ENCODE results near the gene KLRB1. TPM values are rescaled to one million over a fixed set of nuclear protein-coding genes. Genes with fewer than 3 reads are reported as not detected.
"Not testable (repeated sequence)": the region's sequence is repeated elsewhere in the genome, so short reads cannot be mapped to it uniquely, and the experiment has no call there.

KLRB1 gene
- total and polyA plus RNA-seq, 8 donors = 0.50 to 4.9 (median 1.8) TPM; not detected in 3

DNA sequence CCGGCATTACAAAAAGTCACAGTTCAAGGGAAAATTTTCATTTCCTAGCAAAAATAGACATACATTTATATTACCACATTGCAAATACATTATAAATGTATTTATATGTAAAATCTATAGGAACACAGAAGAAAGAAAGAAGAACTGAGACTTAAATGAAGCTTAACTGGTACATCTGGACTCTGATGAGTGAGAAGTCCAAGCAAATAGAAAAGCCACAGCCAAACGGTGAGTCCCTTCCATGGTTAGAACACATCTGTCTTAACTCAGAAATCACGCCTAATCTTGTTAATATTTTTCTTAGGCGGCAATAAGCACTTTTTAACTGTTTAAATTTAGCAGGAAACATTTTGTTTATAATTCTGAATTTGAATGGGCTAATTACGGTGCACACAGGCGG, 9.4 kb upstream of the KLRB1 start:
- Histone ChIP-seq H3K9me3 (no peaks in the 10 kb centered on the region), H3K27me3 (no peaks in the 10 kb centered on the region), H3K4me1 (no peaks in the 10 kb centered on the region), H3K36me3 (no peaks in the 10 kb centered on the region), H3K27ac (no peak overlapping the region), H3K4me3 (no peak overlapping the region)
- TF ChIP-seq EP300 (IDR thresholded peaks at IDR 0.05) (no peak), POLR2AphosphoS5 (IDR thresholded peaks at IDR 0.05) (no peak), POLR2A (IDR thresholded peaks at IDR 0.05) (no peak)
- TF ChIP-seq, protein P1, sequence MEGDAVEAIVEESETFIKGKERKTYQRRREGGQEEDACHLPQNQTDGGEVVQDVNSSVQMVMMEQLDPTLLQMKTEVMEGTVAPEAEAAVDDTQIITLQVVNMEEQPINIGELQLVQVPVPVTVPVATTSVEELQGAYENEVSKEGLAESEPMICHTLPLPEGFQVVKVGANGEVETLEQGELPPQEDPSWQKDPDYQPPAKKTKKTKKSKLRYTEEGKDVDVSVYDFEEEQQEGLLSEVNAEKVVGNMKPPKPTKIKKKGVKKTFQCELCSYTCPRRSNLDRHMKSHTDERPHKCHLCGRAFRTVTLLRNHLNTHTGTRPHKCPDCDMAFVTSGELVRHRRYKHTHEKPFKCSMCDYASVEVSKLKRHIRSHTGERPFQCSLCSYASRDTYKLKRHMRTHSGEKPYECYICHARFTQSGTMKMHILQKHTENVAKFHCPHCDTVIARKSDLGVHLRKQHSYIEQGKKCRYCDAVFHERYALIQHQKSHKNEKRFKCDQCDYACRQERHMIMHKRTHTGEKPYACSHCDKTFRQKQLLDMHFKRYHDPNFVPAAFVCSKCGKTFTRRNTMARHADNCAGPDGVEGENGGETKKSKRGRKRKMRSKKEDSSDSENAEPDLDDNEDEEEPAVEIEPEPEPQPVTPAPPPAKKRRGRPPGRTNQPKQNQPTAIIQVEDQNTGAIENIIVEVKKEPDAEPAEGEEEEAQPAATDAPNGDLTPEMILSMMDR (IDR thresholded peaks at IDR 0.05) = no peak
- 76 to 84% (median 80%) methylated on average over 6 of the region's 6 CpGs for WGBS, 5 donors
- intact Hi-C loops (cut with DNase I; ENCODE audit: low total_unique reads) = no loop called here
- no peak for DNase-seq

DNA sequence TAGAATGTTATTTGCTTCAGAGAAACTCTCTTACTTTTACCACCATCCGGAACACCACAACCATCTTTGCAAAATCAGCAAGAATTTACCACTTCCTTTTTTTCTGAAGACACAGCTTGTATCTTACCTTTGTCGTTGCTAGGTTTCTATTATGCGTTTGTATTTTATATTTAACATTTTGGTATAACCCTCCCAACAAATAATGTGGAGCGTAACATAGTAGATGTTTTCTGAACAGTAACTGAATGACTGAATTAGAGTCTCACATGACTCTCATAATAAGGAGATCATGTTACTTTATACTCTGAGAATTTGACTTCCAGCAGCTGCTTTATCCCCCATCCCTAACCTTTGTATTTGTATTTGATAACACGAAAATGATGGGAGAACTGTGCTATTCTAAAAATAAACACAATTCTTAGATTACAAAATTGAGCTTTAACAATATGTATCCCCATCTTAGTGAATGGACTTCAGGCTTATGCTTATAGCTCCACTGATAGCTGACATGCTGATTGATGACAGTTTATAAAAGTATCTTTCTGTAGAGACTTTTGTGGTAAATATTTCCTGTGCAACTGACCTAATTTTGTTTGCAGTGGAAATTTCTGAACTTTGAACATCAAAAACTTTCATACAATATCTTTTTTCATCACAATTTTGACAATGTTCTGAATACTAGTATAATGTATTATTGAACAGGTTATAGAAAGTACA, 7.9 kb upstream of the KLRB1 start:
- Histone ChIP-seq H3K36me3 (no peaks in the 10 kb centered on the region), H3K27ac (peak overlapping the region in 2 of 5 donors; percentile 14 to 60), H3K4me1 (no peaks in the 10 kb centered on the region), H3K9me3 (peaks cover 0 to 5% (median 2%) of the 10 kb centered on the region in 4 donors), H3K27me3 (no peaks in the 10 kb centered on the region), H3K4me3 (no peak overlapping the region)
- TF ChIP-seq POLR2AphosphoS5 (IDR thresholded peaks at IDR 0.05) = no peak
- TF ChIP-seq, protein P1 (IDR thresholded peaks at IDR 0.05) = no peak
- no peak for TF ChIP-seq POLR2A (IDR thresholded peaks at IDR 0.05)
- no peak for TF ChIP-seq EP300 (IDR thresholded peaks at IDR 0.05)
- DNase-seq = peak in 1 of 2 donors; percentile 34
- intact Hi-C loops (cut with DNase I; ENCODE audit: low total_unique reads) = no loop called here
- 44 to 49% (median 45%) methylated on average over 5 of the region's 5 CpGs for WGBS, 5 donors

DNA sequence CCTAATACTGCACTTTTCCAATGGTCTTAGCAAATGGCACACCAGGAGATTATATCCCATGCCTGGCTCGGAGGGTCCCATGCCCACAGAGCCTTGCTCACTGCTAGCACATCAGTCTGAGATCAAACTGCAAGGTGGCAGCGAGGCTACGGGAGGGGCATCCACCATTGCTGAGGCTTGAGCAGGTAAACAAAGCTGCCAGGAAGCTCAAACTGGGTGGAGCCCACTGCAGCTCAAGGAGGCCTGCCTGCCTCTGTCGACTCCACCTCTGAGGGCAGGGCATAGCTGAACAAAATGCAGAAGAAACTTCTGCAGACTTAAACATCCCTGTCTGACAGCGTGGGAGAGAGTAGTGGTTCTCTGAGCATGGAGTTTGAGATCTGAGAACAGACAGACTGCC, 2.9 kb upstream of the KLRB1 start:
- H3K27ac ChIP-seq; H3K27me3 ChIP-seq; H3K9me3 ChIP-seq; H3K4me1 ChIP-seq; intact Hi-C loops (cut with DNase I; ENCODE audit: low total_unique reads); DNase-seq; H3K4me3 ChIP-seq; H3K36me3 ChIP-seq: not testable (repeated sequence)
- WGBS, 5 donors = 89 to 98% (median 92%) methylated on average over 3 to 5 of the region's 5 CpGs

DNA sequence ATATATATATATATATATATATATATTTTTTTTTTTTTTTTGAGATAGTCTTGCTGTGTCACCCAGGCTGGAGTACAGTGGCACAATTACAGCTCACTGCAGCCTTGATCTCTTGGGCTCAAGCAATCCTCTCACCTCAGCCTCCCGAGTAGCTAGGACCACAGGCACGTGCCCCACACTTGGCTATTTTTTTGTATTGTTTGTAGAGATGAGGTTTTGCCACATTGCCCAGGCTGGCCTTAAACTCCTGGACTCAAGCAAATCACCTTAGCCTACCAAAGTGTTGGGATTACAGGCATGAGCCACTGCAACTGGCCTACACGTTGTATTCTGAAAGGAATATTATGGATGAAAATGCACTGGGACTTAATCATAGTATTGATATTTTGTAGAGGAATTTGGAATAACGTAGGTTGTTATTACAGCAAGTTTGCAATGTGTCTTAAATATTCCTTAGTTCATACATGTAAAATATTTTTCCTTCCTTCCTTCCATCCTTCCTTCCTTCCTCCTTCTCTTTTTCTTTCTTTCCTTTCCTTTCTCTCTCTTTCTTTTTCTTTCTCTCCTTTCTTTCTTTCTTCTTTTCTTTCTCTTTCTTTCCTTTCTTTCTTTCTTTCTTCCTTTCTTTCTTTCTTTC, 862 bp downstream of the KLRB1 start:
- Histone ChIP-seq H3K27me3 (no peaks in the 10 kb centered on the region), H3K36me3 (no peaks in the 10 kb centered on the region), H3K4me3 (no peak overlapping the region), H3K27ac (no peak overlapping the region), H3K4me1 (no peaks in the 10 kb centered on the region), H3K9me3 (peaks cover 0 to 9% (median 2%) of the 10 kb centered on the region in 4 donors)
- intact Hi-C loops (cut with DNase I; ENCODE audit: low total_unique reads) = no loop called here
- TF ChIP-seq, protein P1 (IDR thresholded peaks at IDR 0.05) = no peak
- no peak for TF ChIP-seq EP300 (IDR thresholded peaks at IDR 0.05)
- TF ChIP-seq POLR2A (IDR thresholded peaks at IDR 0.05) = no peak
- no peak for TF ChIP-seq POLR2AphosphoS5 (IDR thresholded peaks at IDR 0.05)
- 83 to 93% (median 88%) methylated on average over 4 of the region's 4 CpGs for WGBS, 5 donors
- DNase-seq = no peak

DNA sequence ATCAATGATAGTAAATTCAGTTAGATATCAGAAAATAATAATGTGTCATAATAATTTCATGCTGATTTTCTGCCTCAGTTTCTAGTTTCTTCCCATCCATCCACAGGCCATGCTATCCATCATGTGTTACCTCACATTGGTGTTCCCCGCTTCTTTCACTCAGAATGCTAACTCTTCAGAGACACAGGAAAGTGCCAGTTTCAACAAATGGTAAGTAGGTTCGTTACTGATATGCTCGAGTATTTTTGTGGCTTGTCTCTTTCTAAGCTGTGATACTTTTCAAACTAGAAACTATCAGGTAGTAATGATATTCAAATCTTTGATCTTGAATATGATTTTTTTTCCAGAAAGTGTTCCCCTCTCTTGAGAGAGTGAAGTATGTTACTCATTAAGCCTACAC, 1.5 kb downstream of the KLRB1 start:
- TF ChIP-seq, protein P1 (IDR thresholded peaks at IDR 0.05) = no peak
- TF ChIP-seq POLR2A (IDR thresholded peaks at IDR 0.05) (no peak), EP300 (IDR thresholded peaks at IDR 0.05) (no peak), POLR2AphosphoS5 (IDR thresholded peaks at IDR 0.05) (no peak)
- no peaks in the 10 kb centered on the region for H3K4me1 ChIP-seq
- 84 to 88% (median 85%) methylated on average over 3 of the region's 3 CpGs for WGBS, 5 donors
- peaks cover 0 to 9% (median 2%) of the 10 kb centered on the region in 4 donors for H3K9me3 ChIP-seq
- no peak overlapping the region for H3K4me3 ChIP-seq
- H3K36me3 ChIP-seq = no peaks in the 10 kb centered on the region
- H3K27ac ChIP-seq = no peak overlapping the region
- intact Hi-C loops (cut with DNase I; ENCODE audit: low total_unique reads) = no loop called here
- no peak for DNase-seq
- H3K27me3 ChIP-seq = no peaks in the 10 kb centered on the region
